ENCODE results near the gene ZSCAN5A.

ZSCAN5A gene

GRCh38 chr19:56351208-56351607 is 36.6 kb upstream of the ZSCAN5A start:
- no peaks in the 10 kb centered on the region for H3K4me1 ChIP-seq (ENCODE audit: control insufficient read depth, insufficient read depth, low read length)
- H3K9me3 ChIP-seq (ENCODE audit: control insufficient read depth, insufficient read depth, low read depth, low read length) = no peaks in the 10 kb centered on the region; the same call in 1 of the 2 replicates
- ChIA-PET CTCF (interaction anchor here (0.5 to 1.1 kb wide), 4 partner anchors 17 to 295 kb away, joined by 3 read pairs; no protein-coding TSS in a partner anchor), POLR2A (no interaction called here)
- no peak overlapping the region for H3K27ac ChIP-seq (ENCODE audit: extremely low read depth, low read depth, low read length)
- H3K36me3 ChIP-seq (ENCODE audit: control insufficient read depth in 2 of 2, insufficient read depth in 1 of 2, low read length in 2 of 2) = no peaks in the 10 kb centered on the region
- no peak overlapping the region for H3K4me3 ChIP-seq (ENCODE audit: low read depth, low read length)
- no peak for TF ChIP-seq ZXDB (tag by site-specific recombination; IDR thresholded peaks at IDR 0.05)
- no peak for TF ChIP-seq ZNF449 (tag by site-specific recombination; IDR thresholded peaks at IDR 0.05)
- TF ChIP-seq ZNF701 (tag by site-specific recombination; IDR thresholded peaks at IDR 0.05) = no peak
- TF ChIP-seq ZNF530 (tag by site-specific recombination; IDR thresholded peaks at IDR 0.05; ENCODE audit: low read depth) = no peak
- no peak for TF ChIP-seq ZEB2 (tag by site-specific recombination; IDR thresholded peaks at IDR 0.05)
- no peak for TF ChIP-seq ZFP37 (tag by site-specific recombination; IDR thresholded peaks at IDR 0.05)
- TF ChIP-seq SETDB1 (IDR thresholded peaks at IDR 0.05; ENCODE audit: insufficient read length, low read length) = no peak
- TF ChIP-seq ZNF548 (tag by site-specific recombination; IDR thresholded peaks at IDR 0.05) = no peak
- no peak for TF ChIP-seq ZNF324 (tag by site-specific recombination; IDR thresholded peaks at IDR 0.05)
- no peak for TF ChIP-seq ZNF350 (tag by site-specific recombination; IDR thresholded peaks at IDR 0.05)
- TF ChIP-seq TSHZ1 (tag by site-specific recombination; IDR thresholded peaks at IDR 0.05; ENCODE audit: borderline replicate concordance) = no peak
- no peak for TF ChIP-seq ZNF529 (tag by site-specific recombination; IDR thresholded peaks at IDR 0.05; ENCODE audit: insufficient replicate concordance)
- no peak for TF ChIP-seq ZBTB11 (tag by site-specific recombination; conservative IDR thresholded peaks at IDR 0.05; ENCODE audit: low read depth)
- TF ChIP-seq ZNF140 (tag by site-specific recombination; IDR thresholded peaks at IDR 0.05) = no peak
- TF ChIP-seq, protein P1, sequence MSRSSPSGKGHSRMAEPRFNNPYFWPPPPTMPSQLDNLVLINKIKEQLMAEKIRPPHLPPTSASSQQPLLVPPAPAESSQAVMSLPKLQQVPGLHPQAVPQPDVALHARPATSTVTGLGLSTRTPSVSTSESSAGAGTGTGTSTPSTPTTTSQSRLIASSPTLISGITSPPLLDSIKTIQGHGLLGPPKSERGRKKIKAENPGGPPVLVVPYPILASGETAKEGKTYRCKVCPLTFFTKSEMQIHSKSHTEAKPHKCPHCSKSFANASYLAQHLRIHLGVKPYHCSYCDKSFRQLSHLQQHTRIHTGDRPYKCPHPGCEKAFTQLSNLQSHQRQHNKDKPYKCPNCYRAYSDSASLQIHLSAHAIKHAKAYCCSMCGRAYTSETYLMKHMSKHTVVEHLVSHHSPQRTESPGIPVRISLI (tag by site-specific recombination; IDR thresholded peaks at IDR 0.05) = no peak
- TF ChIP-seq ZSCAN18 (tag by site-specific recombination; IDR thresholded peaks at IDR 0.05) = no peak
- no peak for TF ChIP-seq ZNF292 (tag by site-specific recombination; IDR thresholded peaks at IDR 0.05; ENCODE audit: borderline replicate concordance, low read depth)
- TF ChIP-seq, protein P2, sequence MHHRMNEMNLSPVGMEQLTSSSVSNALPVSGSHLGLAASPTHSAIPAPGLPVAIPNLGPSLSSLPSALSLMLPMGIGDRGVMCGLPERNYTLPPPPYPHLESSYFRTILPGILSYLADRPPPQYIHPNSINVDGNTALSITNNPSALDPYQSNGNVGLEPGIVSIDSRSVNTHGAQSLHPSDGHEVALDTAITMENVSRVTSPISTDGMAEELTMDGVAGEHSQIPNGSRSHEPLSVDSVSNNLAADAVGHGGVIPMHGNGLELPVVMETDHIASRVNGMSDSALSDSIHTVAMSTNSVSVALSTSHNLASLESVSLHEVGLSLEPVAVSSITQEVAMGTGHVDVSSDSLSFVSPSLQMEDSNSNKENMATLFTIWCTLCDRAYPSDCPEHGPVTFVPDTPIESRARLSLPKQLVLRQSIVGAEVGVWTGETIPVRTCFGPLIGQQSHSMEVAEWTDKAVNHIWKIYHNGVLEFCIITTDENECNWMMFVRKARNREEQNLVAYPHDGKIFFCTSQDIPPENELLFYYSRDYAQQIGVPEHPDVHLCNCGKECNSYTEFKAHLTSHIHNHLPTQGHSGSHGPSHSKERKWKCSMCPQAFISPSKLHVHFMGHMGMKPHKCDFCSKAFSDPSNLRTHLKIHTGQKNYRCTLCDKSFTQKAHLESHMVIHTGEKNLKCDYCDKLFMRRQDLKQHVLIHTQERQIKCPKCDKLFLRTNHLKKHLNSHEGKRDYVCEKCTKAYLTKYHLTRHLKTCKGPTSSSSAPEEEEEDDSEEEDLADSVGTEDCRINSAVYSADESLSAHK (tag by site-specific recombination; IDR thresholded peaks at IDR 0.05) = no peak
- no peak for TF ChIP-seq ZNF664 (tag by site-specific recombination; IDR thresholded peaks at IDR 0.05)
- no peak for TF ChIP-seq ZNF239 (tag by site-specific recombination; IDR thresholded peaks at IDR 0.05)
